SK-N-SH (cell line): ENCODE measurements around the gene ATP5F1D. TPM values are rescaled to one million over a fixed set of nuclear protein-coding genes. Genes with fewer than 3 reads are reported as not detected.

Source experiments
- CTCF ChIA-PET: fragments of 300-600, 350-600 bp; formaldehyde crosslinking; extraction: SDS; loops from one replicate; lab custom pipeline; 2021; lab: Yijun Ruan, JAX
- POLR2A ChIA-PET: fragments of 350-600 bp; sonication (Branson Sonifier 250); formaldehyde crosslinking; extraction: SDS; loops from one replicate; lab custom pipeline; 2020; ENCODE audit warnings: antibody characterized with exemption, inconsistent platforms; lab: Yijun Ruan, JAX
- DNase-seq: peaks from one replicate; pipeline ENCODE4 v3.0.0; 2012
- H2AFZ ChIP-seq: fragments of 200-600 bp; sonication (generic); 2 replicates; pipeline ENCODE4 v1.8.1; 2016; ENCODE audit warnings: antibody characterized with exemption, mild to moderate bottlenecking, low read depth
- H3F3A ChIP-seq: fragments of 200-600 bp; sonication (generic); replicated peaks from 2 replicates; pipeline ENCODE3; 2016; ENCODE audit warnings: antibody characterized with exemption, mild to moderate bottlenecking; ENCODE audit not compliant: insufficient read depth
- H3K27ac ChIP-seq, 2 experiments: fragments of 200-500 bp in 1 of 2; fragments of 200-600 bp in 1 of 2; sonication (Bioruptor generic) in 1 of 2; sonication (generic), shearing (Covaris generic) in 1 of 2; 2 replicates each; pipeline versions ENCODE4 v1.5.1 to v1.6.1; 2014 to 2016; ENCODE audit warnings: low read depth in 2 of 2, inconsistent platforms in 1 of 2, low read length in 1 of 2, mild to moderate bottlenecking in 1 of 2, mixed read lengths in 1 of 2
- H3K27me3 ChIP-seq: fragments of 200-600 bp; sonication (generic), shearing (Covaris generic); 2 replicates; pipeline ENCODE4 v1.6.1; 2016; ENCODE audit warnings: mixed run types; ENCODE audit not compliant: insufficient read depth
- H3K36me3 ChIP-seq, 2 experiments: fragments of 200-500 bp in 1 of 2; fragments of 200-600 bp in 1 of 2; sonication (Bioruptor generic) in 1 of 2; sonication (generic) in 1 of 2; replicated peaks in 1 of 2; 2 replicates each; pipeline versions ENCODE3 to v1.5.1; 2014 to 2016; ENCODE audit warnings: low read length in 1 of 2, mild to moderate bottlenecking in 1 of 2; ENCODE audit not compliant: insufficient read depth in 2 of 2, control insufficient read depth in 1 of 2
- H3K4me1 ChIP-seq, 2 experiments: fragments of 200-500 bp in 1 of 2; fragments of 200-600 bp in 1 of 2; sonication (Bioruptor generic) in 1 of 2; sonication (generic), shearing (Covaris generic) in 1 of 2; 2 replicates each; pipeline versions ENCODE4 v1.5.1 to v1.6.1; 2014 to 2016; ENCODE audit warnings: low read depth in 1 of 2, low read length in 1 of 2, mixed run types in 1 of 2; ENCODE audit not compliant: insufficient read depth in 2 of 2, control insufficient read depth in 1 of 2
- H3K4me2 ChIP-seq: fragments of 200-600 bp; sonication (generic), shearing (Covaris generic); 2 replicates; pipeline ENCODE4 v1.6.1; 2017; ENCODE audit warnings: mixed run types
- H3K4me3 ChIP-seq, 2 experiments: fragments of 200-500 bp in 1 of 2; fragments of 200-600 bp in 1 of 2; sonication (Bioruptor generic) in 1 of 2; sonication (generic), shearing (Covaris generic) in 1 of 2; 2 replicates each; pipeline versions ENCODE4 v1.5.1 to v1.8.1; 2014 to 2016; ENCODE audit warnings: low read depth in 2 of 2, inconsistent platforms in 1 of 2, low read length in 1 of 2, mild to moderate bottlenecking in 1 of 2, mixed read lengths in 1 of 2, moderate library complexity in 1 of 2
- H3K79me2 ChIP-seq: fragments of 200-600 bp; sonication (generic); 2 replicates; pipeline ENCODE4 v1.8.1; 2017; ENCODE audit warnings: mild to moderate bottlenecking; ENCODE audit not compliant: insufficient read depth
- H3K9ac ChIP-seq: fragments of 200-600 bp; sonication (generic); 2 replicates; pipeline ENCODE4 v1.6.1; 2017; ENCODE audit warnings: mixed run types
- H3K9me2 ChIP-seq: fragments of 200-600 bp; sonication (generic); 2 replicates; pipeline ENCODE4 v1.6.1; 2017; ENCODE audit warnings: mixed run types
- H3K9me3 ChIP-seq: fragments of 200-600 bp; sonication (generic); 2 replicates; pipeline ENCODE4 v1.6.1; 2017; ENCODE audit warnings: mixed run types, mild to moderate bottlenecking, moderate library complexity
- H4K20me1 ChIP-seq: fragments of 200-600 bp; sonication (generic); 2 replicates; pipeline ENCODE4 v1.6.1; 2017; ENCODE audit warnings: mild to moderate bottlenecking, mixed run types; ENCODE audit not compliant: insufficient read depth
- EZH2phosphoT487 ChIP-seq: fragments of 200-600 bp; sonication (generic); IDR thresholded peaks from 2 replicates; pipeline ENCODE4 v1.6.1; 2017; ENCODE audit warnings: low read depth, mixed run types, mild to moderate bottlenecking, antibody characterized with exemption, moderate library complexity, borderline replicate concordance
- FOSL2 ChIP-seq: IDR thresholded peaks from 2 replicates; pipeline ENCODE4 v1.4.0; 2012; ENCODE audit warnings: low read depth, mild to moderate bottlenecking, moderate library complexity, borderline replicate concordance
- FOXJ3 ChIP-seq: sonication (generic); formaldehyde crosslinking; IDR thresholded peaks from 2 replicates; pipeline ENCODE4 v1.5.1; 2020; ENCODE audit warnings: mild to moderate bottlenecking, missing genetic modification reagents
- NRF1 ChIP-seq: IDR thresholded peaks from 2 replicates; pipeline ENCODE4 v1.6.1; 2012; ENCODE audit warnings: low read depth, mild to moderate bottlenecking, low read length
- POLR2AphosphoS5 ChIP-seq: IDR thresholded peaks from 2 replicates; pipeline ENCODE4 v1.6.1; 2012; ENCODE audit warnings: low read depth, low read length
- RCOR1 ChIP-seq: fragments of 150-350 bp; IDR thresholded peaks from 2 replicates; pipeline ENCODE4 v1.6.1; 2017; ENCODE audit warnings: antibody characterized with exemption, low read length
- TCF12 ChIP-seq: IDR thresholded peaks from 2 replicates; pipeline ENCODE4 v1.4.0; 2012
- USF2 ChIP-seq: fragments of 150-350 bp; IDR thresholded peaks from 2 replicates; pipeline ENCODE4 v1.6.1; 2017; ENCODE audit warnings: antibody characterized with exemption, low read length, low read depth, borderline replicate concordance
- WGBS: methylation state at CpG from one replicate; pipeline ENCODE4 v1.1.6; 2017; ENCODE audit warnings: low lambda C conversion rate; 5-methylcytosine and 5-hydroxymethylcytosine counted together
- polyA plus RNA-seq, 3 experiments: library from polyadenylated mRNA; depleted of rRNA; stranded (reverse); fragments of >200 nt; gene quantifications; 2 replicates each; pipeline ENCODE4 v1.2.3, GENCODE V29; 2012
- TF ChIP-seq, protein P1 (sequence below): fragments of 150-350 bp; IDR thresholded peaks from 2 replicates; pipeline ENCODE4 v1.6.1; 2016; ENCODE audit warnings: mild to moderate bottlenecking, low read depth, low read length
- TF ChIP-seq, protein P2 (sequence below): fragments of 200-600 bp; sonication (generic); IDR thresholded peaks from 2 replicates; pipeline ENCODE4 v1.6.1; 2017; ENCODE audit warnings: antibody characterized with exemption, mild to moderate bottlenecking, moderate library complexity
- TF ChIP-seq, protein P3 (sequence below): IDR thresholded peaks from 2 replicates; pipeline ENCODE4 v1.4.0; 2012; ENCODE audit warnings: low read depth, borderline replicate concordance

The ATP5F1D gene
- polyA plus RNA-seq, 1 of the 3 experiments (the other 2 are of a cell fraction) = 226 TPM

- H3K4me1 ChIP-seq = peaks cover 17 to 35% of the 10 kb centered on the region in 2 experiments; a peak in 3 of 4 replicates
- ChIA-PET POLR2A (interaction anchor here (1.5 kb wide), 1 partner anchor 21 kb away, joined by 5 read pairs; the partner anchor contains the start of gene CIRBP), CTCF (interaction anchor here (9.7 kb wide), 1 partner anchor 13 kb away, joined by 594 read pairs; the partner anchor contains the start of gene CIRBP)
- H3K9me2 ChIP-seq = no peaks in the 10 kb centered on the region
- no peaks in the 10 kb centered on the region for H3K9me3 ChIP-seq
- peaks cover 0 to 8% of the 10 kb centered on the region in 2 experiments for H3K36me3 ChIP-seq
- TF ChIP-seq, protein P1, sequence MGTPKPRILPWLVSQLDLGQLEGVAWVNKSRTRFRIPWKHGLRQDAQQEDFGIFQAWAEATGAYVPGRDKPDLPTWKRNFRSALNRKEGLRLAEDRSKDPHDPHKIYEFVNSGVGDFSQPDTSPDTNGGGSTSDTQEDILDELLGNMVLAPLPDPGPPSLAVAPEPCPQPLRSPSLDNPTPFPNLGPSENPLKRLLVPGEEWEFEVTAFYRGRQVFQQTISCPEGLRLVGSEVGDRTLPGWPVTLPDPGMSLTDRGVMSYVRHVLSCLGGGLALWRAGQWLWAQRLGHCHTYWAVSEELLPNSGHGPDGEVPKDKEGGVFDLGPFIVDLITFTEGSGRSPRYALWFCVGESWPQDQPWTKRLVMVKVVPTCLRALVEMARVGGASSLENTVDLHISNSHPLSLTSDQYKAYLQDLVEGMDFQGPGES = no peak
- TF ChIP-seq, protein P2, sequence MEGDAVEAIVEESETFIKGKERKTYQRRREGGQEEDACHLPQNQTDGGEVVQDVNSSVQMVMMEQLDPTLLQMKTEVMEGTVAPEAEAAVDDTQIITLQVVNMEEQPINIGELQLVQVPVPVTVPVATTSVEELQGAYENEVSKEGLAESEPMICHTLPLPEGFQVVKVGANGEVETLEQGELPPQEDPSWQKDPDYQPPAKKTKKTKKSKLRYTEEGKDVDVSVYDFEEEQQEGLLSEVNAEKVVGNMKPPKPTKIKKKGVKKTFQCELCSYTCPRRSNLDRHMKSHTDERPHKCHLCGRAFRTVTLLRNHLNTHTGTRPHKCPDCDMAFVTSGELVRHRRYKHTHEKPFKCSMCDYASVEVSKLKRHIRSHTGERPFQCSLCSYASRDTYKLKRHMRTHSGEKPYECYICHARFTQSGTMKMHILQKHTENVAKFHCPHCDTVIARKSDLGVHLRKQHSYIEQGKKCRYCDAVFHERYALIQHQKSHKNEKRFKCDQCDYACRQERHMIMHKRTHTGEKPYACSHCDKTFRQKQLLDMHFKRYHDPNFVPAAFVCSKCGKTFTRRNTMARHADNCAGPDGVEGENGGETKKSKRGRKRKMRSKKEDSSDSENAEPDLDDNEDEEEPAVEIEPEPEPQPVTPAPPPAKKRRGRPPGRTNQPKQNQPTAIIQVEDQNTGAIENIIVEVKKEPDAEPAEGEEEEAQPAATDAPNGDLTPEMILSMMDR = no peak
- TF ChIP-seq, protein P3, sequence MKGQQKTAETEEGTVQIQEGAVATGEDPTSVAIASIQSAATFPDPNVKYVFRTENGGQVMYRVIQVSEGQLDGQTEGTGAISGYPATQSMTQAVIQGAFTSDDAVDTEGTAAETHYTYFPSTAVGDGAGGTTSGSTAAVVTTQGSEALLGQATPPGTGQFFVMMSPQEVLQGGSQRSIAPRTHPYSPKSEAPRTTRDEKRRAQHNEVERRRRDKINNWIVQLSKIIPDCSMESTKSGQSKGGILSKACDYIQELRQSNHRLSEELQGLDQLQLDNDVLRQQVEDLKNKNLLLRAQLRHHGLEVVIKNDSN = no peak
- TF ChIP-seq RCOR1 (no peak), POLR2AphosphoS5 (no peak), USF2 (no peak), FOXJ3 (CRISPR knock-in tag) (no peak), NRF1 (no peak), TCF12 (no peak), EZH2phosphoT487 (no peak), FOSL2 (no peak)
- no peak overlapping the region for H2AFZ ChIP-seq
- H3K27ac ChIP-seq = peak overlapping the region; percentile 83 to 96
- peak overlapping the region; percentile 72 to 88; a peak in 3 of 4 replicates for H3K4me3 ChIP-seq
- H4K20me1 ChIP-seq = peaks cover 19% of the 10 kb centered on the region; the same call in 1 of the 2 replicates
- 100% methylated on average over 3 of the region's 8 CpGs for WGBS
- no peaks in the 10 kb centered on the region for H3K27me3 ChIP-seq
- peaks cover 42% of the 10 kb centered on the region for H3F3A ChIP-seq
- peak overlapping the region; percentile 96 for H3K9ac ChIP-seq
- DNase-seq = no peak
- peak overlapping the region; percentile 84; the same call in 1 of the 2 replicates for H3K4me2 ChIP-seq
- peaks cover 51% of the 10 kb centered on the region for H3K79me2 ChIP-seq
These were observed 6.2 kb downstream of the ATP5F1D start for GRCh38 chr19:1247748-1248138.
